ENCODE measurements around the gene MAPK11.

Gene MAPK11

GRCh38 chr22:50293441-50294318, 23.5 kb upstream of the MAPK11 start:
- DNase-seq (ENCODE audit: low read depth) = no peak

GRCh38 chr22:50292643-50293440, 22.7 kb upstream of the MAPK11 start:
- no peak for DNase-seq (ENCODE audit: low read depth)

- DNase-seq (ENCODE audit: low read depth) = no peak
Measured at GRCh38 chr22:50289942-50290630, 19.9 kb upstream of the MAPK11 start.

GRCh38 chr22:50289151-50289941, 19.2 kb upstream of the MAPK11 start:
- DNase-seq (ENCODE audit: low read depth) = no peak

- no peak for DNase-seq (ENCODE audit: low read depth)
Measured at GRCh38 chr22:50287731-50288130, 17.6 kb upstream of the MAPK11 start.

- DNase-seq (ENCODE audit: low read depth) = no peak
Measured at GRCh38 chr22:50286701-50287318, 16.6 kb upstream of the MAPK11 start.

GRCh38 chr22:50286275-50286674, 16.1 kb upstream of the MAPK11 start:
- DNase-seq (ENCODE audit: low read depth) = no peak

GRCh38 chr22:50285568-50286229, 15.5 kb upstream of the MAPK11 start:
- no peak for DNase-seq (ENCODE audit: low read depth)

- DNase-seq (ENCODE audit: low read depth) = no peak
Measured at GRCh38 chr22:50284479-50284878, 14.3 kb upstream of the MAPK11 start.

- DNase-seq (ENCODE audit: low read depth) = no peak
Measured at GRCh38 chr22:50283821-50284220, 13.6 kb upstream of the MAPK11 start.

- DNase-seq (ENCODE audit: low read depth) = no peak
Measured at GRCh38 chr22:50282361-50283155, 12.4 kb upstream of the MAPK11 start.

- DNase-seq (ENCODE audit: low read depth) = no peak
Measured at GRCh38 chr22:50281957-50282356, 11.8 kb upstream of the MAPK11 start.

GRCh38 chr22:50281384-50281760, 11.2 kb upstream of the MAPK11 start:
- no peak for DNase-seq (ENCODE audit: low read depth)

- DNase-seq (ENCODE audit: low read depth) = no peak
Measured at GRCh38 chr22:50280708-50281383, 10.7 kb upstream of the MAPK11 start.

GRCh38 chr22:50280022-50280707, 10.0 kb upstream of the MAPK11 start:
- DNase-seq (ENCODE audit: low read depth) = no peak

GRCh38 chr22:50278956-50279619, 8.9 kb upstream of the MAPK11 start:
- DNase-seq (ENCODE audit: low read depth) = no peak

- DNase-seq (ENCODE audit: low read depth) = no peak
Measured at GRCh38 chr22:50278461-50278860, 8.3 kb upstream of the MAPK11 start.

GRCh38 chr22:50277761-50278160, 7.6 kb upstream of the MAPK11 start:
- no peak for DNase-seq (ENCODE audit: low read depth)
